ENCODE data around the gene CAMTA2.

Gene CAMTA2

GRCh38 chr17:5022171-5022711, 34.8 kb upstream of the CAMTA2 start:
- peaks cover 12% of the 10 kb centered on the region for H3K4me1 Mint-ChIP-seq (ENCODE audit: low read depth)
- no peak overlapping the region for H3K27ac Mint-ChIP-seq
- no peak overlapping the region for H3K4me3 Mint-ChIP-seq
- no peaks in the 10 kb centered on the region for H3K27me3 Mint-ChIP-seq
- peaks cover 65% of the 10 kb centered on the region for H3K36me3 Mint-ChIP-seq (ENCODE audit: low read depth)
- no peaks in the 10 kb centered on the region for H3K9me3 Mint-ChIP-seq
- DNase-seq: no peak

DNA sequence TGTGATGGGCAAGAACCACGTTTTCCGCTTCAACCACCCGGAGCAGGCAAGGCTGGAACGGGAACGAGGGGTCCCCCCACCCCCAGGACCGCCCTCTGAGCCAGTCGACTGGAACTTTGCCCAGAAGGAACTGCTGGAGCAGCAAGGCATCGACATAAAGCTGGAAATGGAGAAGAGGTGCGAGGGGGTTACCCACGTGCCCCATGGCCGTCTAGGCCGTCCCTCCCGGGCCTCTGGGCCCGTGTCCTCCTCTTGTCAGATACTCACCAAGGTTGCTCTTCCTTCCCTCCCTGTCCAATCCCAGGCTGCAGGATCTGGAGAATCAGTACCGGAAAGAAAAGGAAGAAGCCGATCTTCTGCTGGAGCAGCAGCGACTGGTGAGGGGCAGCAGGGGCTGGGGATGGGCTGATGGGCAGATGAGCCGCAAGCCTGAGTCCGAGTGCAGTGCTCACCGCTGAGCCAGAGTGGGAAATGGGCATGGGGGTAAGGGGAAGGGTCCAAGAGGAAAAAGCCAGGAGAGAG, 33.1 kb upstream of the CAMTA2 start:
- H3K36me3 Mint-ChIP-seq (ENCODE audit: low read depth): peaks cover 74% of the 10 kb centered on the region
- H3K27me3 Mint-ChIP-seq: no peaks in the 10 kb centered on the region
- H3K27ac Mint-ChIP-seq: no peak overlapping the region
- H3K9me3 Mint-ChIP-seq: no peaks in the 10 kb centered on the region
- peaks cover 17% of the 10 kb centered on the region for H3K4me1 Mint-ChIP-seq (ENCODE audit: low read depth)
- H3K4me3 Mint-ChIP-seq: no peak overlapping the region
- no peak for DNase-seq

GRCh38 chr17:5019475-5019956, 32.0 kb upstream of the CAMTA2 start:
- DNase-seq: peak; percentile 61
- Mint-ChIP-seq H3K4me3 (no peak overlapping the region), H3K36me3 (ENCODE audit: low read depth) (peaks cover 78% of the 10 kb centered on the region), H3K27ac (peak overlapping the region; percentile 86), H3K27me3 (no peaks in the 10 kb centered on the region), H3K4me1 (ENCODE audit: low read depth) (peaks cover 17% of the 10 kb centered on the region), H3K9me3 (no peaks in the 10 kb centered on the region)

- peaks cover 30% of the 10 kb centered on the region for H3K4me1 Mint-ChIP-seq (ENCODE audit: low read depth)
- no peak overlapping the region for H3K27ac Mint-ChIP-seq
- H3K4me3 Mint-ChIP-seq: no peak overlapping the region
- H3K36me3 Mint-ChIP-seq (ENCODE audit: low read depth): peaks cover 76% of the 10 kb centered on the region
- no peak for DNase-seq
- no peaks in the 10 kb centered on the region for H3K9me3 Mint-ChIP-seq
- H3K27me3 Mint-ChIP-seq: no peaks in the 10 kb centered on the region
These were observed 26.9 kb upstream of the CAMTA2 start for GRCh38 chr17:5014357-5014756.

DNA sequence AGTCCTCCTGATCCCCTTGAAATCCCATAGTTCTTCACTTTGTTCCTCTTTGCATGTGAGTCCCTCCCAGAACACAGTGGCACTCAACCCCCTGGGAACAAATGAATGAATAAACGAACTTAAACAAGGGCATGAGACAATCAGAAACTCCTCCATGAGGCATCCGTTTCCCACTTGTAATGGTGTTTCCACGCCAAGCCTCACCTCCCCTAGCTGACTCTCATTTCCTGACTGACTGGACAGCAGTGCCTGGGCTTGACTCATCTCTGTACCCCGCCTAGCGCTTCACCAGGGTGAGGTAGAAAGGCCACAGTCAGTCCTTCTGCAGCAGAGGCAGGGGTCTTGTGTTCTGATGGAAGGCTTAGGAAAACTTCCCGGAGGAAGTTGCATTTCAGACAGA, 24.5 kb upstream of the CAMTA2 start:
- H3K27ac Mint-ChIP-seq: peak overlapping the region; percentile 82
- H3K36me3 Mint-ChIP-seq (ENCODE audit: low read depth): peaks cover 84% of the 10 kb centered on the region
- H3K9me3 Mint-ChIP-seq: no peaks in the 10 kb centered on the region
- H3K4me3 Mint-ChIP-seq: no peak overlapping the region
- H3K4me1 Mint-ChIP-seq (ENCODE audit: low read depth): peaks cover 21% of the 10 kb centered on the region
- no peaks in the 10 kb centered on the region for H3K27me3 Mint-ChIP-seq
- no peak for DNase-seq

DNA sequence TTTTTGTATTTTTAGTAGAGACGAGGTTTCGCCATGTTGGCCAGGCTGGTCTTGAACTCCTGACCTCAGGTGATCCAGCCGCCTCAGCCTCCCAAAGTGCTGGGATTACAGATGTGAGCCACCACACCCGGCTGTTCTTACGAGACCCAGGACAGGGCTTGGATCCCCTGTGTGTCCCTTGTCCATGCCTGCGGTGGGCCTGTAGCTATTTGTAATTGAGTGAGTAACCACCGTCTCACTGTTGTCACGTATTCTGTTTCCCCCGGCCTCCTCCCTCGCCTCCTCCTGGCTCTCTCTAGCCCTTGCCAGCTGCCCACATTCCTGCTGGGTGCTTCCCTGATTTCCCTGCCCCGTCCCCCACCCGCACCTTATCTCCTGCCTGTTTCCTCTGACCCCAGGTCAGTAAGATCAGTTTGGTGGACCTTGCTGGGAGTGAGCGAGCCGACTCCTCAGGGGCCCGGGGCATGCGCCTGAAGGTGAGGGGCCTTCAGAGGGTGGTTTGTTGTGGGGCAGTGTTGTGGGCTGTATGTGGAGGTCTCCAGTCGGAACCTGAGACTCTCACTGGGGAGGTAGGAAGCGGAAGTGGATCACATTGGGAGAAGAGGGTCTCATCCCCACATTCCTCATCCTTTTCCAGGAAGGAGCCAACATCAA, 15.9 kb upstream of the CAMTA2 start:
- no peaks in the 10 kb centered on the region for H3K9me3 Mint-ChIP-seq
- H3K27me3 Mint-ChIP-seq: no peaks in the 10 kb centered on the region
- peaks cover 15% of the 10 kb centered on the region for H3K4me1 Mint-ChIP-seq (ENCODE audit: low read depth)
- no peak overlapping the region for H3K27ac Mint-ChIP-seq
- no peak overlapping the region for H3K4me3 Mint-ChIP-seq
- no peak for DNase-seq
- H3K36me3 Mint-ChIP-seq (ENCODE audit: low read depth): peaks cover 82% of the 10 kb centered on the region

DNA sequence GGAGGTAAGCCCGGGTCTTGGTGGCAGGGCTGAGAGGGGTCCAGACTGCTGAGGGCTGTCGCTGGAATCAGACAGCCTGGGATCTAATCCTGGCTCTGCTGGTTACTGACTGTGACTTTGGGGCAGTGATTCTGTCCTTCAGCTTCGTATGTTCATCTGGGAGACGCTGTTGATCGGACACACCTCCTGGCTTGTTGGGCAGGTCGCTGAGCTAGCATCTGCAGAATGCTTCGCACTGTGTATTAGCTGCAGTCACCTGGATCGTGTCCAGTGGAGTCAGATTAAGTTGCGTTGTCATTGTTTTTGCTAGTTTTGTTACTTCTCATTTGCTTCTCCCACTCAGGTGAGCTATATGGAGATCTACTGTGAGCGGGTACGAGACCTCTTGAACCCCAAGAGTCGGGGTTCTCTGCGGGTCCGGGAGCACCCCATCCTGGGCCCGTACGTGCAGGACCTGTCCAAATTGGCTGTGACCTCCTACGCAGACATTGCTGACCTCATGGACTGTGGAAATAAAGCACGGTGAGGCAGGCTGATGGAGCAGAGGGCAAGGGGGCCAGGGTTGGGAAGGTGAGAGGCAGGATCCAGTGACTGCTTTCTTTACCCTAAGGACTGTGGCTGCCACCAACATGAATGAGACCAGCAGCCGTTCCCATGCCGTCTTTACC, 14.8 kb upstream of the CAMTA2 start:
- Mint-ChIP-seq H3K27me3 (no peaks in the 10 kb centered on the region), H3K4me3 (no peak overlapping the region), H3K4me1 (ENCODE audit: low read depth) (peaks cover 15% of the 10 kb centered on the region), H3K9me3 (no peaks in the 10 kb centered on the region), H3K36me3 (ENCODE audit: low read depth) (peaks cover 71% of the 10 kb centered on the region), H3K27ac (no peak overlapping the region)
- no peak for DNase-seq

GRCh38 chr17:5000237-5000639, 12.8 kb upstream of the CAMTA2 start:
- peaks cover 54% of the 10 kb centered on the region for H3K36me3 Mint-ChIP-seq (ENCODE audit: low read depth)
- no peaks in the 10 kb centered on the region for H3K9me3 Mint-ChIP-seq
- H3K4me1 Mint-ChIP-seq (ENCODE audit: low read depth): peaks cover 20% of the 10 kb centered on the region
- peak overlapping the region; percentile 22 for H3K27ac Mint-ChIP-seq
- DNase-seq: no peak
- no peak overlapping the region for H3K4me3 Mint-ChIP-seq
- H3K27me3 Mint-ChIP-seq: no peaks in the 10 kb centered on the region

- no peaks in the 10 kb centered on the region for H3K27me3 Mint-ChIP-seq
- peaks cover 23% of the 10 kb centered on the region for H3K4me1 Mint-ChIP-seq (ENCODE audit: low read depth)
- H3K4me3 Mint-ChIP-seq: peak overlapping the region; percentile 83
- DNase-seq: no peak
- H3K27ac Mint-ChIP-seq: peak overlapping the region; percentile 76
- H3K9me3 Mint-ChIP-seq: no peaks in the 10 kb centered on the region
- peaks cover 47% of the 10 kb centered on the region for H3K36me3 Mint-ChIP-seq (ENCODE audit: low read depth)
These were observed 12.1 kb upstream of the CAMTA2 start for GRCh38 chr17:4999430-5000093.

- DNase-seq: peak; percentile 41
- Mint-ChIP-seq H3K4me3 (peak overlapping the region; percentile 83), H3K4me1 (ENCODE audit: low read depth) (peaks cover 23% of the 10 kb centered on the region), H3K36me3 (ENCODE audit: low read depth) (peaks cover 40% of the 10 kb centered on the region), H3K27ac (peak overlapping the region; percentile 76), H3K9me3 (no peaks in the 10 kb centered on the region), H3K27me3 (no peaks in the 10 kb centered on the region)
These were observed 11.4 kb upstream of the CAMTA2 start for GRCh38 chr17:4998732-4999429.

DNA sequence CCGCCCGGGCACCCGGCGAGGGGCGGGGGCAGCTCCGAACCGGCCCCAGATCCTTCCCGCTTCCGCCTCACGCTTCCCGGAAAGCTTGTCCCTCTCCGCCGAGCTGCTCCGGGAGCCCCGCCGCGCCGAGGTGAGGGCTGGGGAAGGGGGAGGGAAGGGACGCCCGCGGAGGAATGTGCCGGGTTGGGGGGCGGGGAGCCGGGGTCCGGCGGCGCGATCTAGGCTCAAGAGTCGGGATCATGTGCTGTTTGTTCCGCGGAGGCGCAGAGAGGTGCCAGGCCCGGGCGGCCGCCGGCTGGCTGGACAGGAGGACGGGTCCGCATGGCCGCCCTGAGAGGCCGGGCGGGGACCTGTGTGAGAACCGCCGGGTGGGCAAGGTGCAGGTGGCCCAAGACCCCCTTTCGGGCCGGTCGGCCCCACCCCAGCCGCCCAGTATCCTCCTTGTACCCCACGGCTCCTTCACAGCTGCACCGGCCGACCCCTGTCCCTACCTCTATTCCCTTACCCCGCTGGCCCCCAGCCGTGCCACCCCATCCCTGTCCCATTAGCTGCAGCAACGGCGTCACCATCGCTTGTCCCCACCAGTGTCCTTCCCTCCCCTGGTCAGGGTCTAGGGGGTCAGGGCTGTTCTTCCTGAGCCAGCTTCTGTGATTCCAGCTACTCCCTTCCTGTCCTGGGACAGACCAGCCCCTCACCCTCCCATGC, 10.7 kb upstream of the CAMTA2 start:
- Mint-ChIP-seq H3K27me3 (no peaks in the 10 kb centered on the region), H3K4me3 (peak overlapping the region; percentile 83), H3K27ac (peak overlapping the region; percentile 76), H3K4me1 (ENCODE audit: low read depth) (peaks cover 23% of the 10 kb centered on the region), H3K36me3 (ENCODE audit: low read depth) (peaks cover 33% of the 10 kb centered on the region), H3K9me3 (no peaks in the 10 kb centered on the region)
- DNase-seq: no peak

- peak within 1 kb of the TSS; percentile 83 for H3K4me3 Mint-ChIP-seq
- peaks cover 23% of the 10 kb centered on the region for H3K4me1 Mint-ChIP-seq (ENCODE audit: low read depth)
- peaks cover 26% of the 10 kb centered on the region for H3K36me3 Mint-ChIP-seq (ENCODE audit: low read depth)
- no peaks in the 10 kb centered on the region for H3K9me3 Mint-ChIP-seq
- peak within 1 kb of the TSS; percentile 90 for H3K27ac Mint-ChIP-seq
- H3K27me3 Mint-ChIP-seq: no peaks in the 10 kb centered on the region
- peak; percentile 96 for DNase-seq
These were observed 10.0 kb upstream of the CAMTA2 start, which contains the start of the genes INCA1 and KIF1C for GRCh38 chr17:4997302-4998026. Gene INCA1 (minus strand): TSS chr17:4997522. CDS start chr17:4994437, 3,085 bp downstream. Gene KIF1C (plus strand): TSS chr17:4997950. CDS start chr17:5000247, 2,297 bp downstream.

GRCh38 chr17:4994081-4994595, 6.7 kb upstream of the CAMTA2 start:
- H3K9me3 Mint-ChIP-seq: no peaks in the 10 kb centered on the region
- no peak overlapping the region for H3K4me3 Mint-ChIP-seq
- H3K4me1 Mint-ChIP-seq (ENCODE audit: low read depth): peaks cover 32% of the 10 kb centered on the region
- no peak for DNase-seq
- H3K36me3 Mint-ChIP-seq (ENCODE audit: low read depth): peaks cover 22% of the 10 kb centered on the region
- no peaks in the 10 kb centered on the region for H3K27me3 Mint-ChIP-seq
- H3K27ac Mint-ChIP-seq: no peak overlapping the region
